ENCODE results near the gene MCAM.
A peak's percentile ranks its signal among the peaks of the same experiment; 100 is the strongest.

Gene MCAM

DNA sequence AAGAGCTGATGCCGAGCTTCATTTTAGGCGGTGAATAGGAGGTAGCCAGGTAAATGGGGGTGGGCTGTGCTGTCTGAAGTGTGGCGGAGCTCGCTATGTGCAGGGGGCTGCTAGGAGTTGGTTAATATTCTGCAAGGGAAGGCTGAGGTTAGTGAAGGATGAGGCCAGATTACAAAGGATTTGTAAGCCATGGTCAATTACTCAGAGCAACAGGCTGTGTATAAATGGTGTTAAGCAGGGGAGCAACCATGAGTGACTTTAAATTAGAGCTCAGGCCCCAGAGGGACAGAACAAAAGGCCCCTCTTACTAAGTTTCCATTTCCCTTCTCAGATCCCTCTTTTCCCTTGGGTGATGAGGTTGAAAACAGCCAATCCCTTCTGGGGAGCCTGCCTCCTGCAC is 7.3 kb upstream of the MCAM start:
- DNase-seq: no peak

DNA sequence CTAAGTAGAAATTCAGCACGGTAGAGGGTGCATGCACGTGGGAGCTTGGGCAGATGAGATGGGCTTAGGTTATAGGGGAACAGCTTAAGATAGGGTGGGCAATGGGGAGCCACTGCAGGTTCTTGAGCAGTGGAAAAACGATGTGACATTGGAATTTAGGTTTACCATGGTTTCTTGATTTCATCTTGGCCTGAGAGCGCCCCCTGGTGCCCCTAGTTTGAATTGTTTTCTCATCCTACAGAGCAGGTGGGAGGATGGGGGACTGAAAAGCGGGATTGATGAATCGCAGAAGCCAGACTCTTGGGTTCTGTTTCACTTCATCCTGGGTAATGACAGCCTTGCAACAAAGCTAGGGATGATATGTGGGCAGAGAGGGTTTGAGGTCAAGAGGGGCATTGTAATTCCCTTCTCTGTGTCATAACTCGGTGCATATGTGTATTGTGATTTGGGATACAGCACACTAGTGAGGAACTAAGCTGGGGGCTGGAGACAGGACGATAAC is 6.7 kb upstream of the MCAM start:
- peak; percentile 24 for DNase-seq

DNA sequence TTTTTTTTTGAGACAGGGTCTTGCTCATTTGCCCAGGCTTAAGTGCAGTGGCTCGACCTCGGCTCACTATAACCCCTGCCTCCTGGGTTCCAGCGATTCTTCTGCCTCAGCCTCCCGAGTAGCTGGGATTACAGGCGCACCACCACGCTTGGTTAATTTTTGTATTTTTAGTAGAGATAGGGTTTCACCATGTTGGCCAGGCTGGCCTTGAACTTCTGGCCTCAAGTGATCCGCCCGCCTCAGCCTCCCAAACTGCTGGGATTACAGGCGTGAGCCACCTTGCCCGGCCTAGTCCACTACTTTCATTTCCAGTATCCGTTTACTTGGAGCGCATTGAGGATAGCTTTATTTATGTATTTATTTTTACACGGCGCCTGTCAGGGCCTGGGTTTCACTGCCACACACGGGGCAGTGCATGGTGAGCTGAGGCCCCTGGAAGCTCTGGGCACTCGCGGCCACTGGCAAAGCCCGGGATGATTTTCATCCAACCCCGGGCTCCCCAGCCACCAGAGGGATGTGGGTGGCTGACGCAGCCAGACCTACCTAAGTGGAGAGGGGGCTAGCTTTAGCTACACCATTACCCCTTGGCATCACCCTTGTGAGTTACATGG is 6.1 kb upstream of the MCAM start:
- no peak for DNase-seq

DNA sequence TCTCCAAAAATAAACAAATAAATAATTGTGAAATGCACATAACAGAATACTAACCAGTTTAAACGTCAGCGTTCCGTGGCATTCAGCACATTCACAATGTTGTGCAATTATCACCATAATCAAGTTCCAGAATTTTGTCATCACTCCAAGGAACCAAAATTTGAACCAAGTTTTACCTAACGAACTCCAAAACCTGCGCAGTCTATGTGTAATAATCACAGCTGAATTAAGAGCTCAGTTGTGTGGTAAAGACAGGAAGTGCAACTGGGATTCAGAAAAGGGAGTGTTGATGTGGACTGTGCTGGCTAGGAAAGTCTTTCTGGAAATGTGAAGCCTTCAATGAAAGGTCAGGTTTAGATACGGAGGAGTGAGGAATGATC is 5.4 kb upstream of the MCAM start:
- no peak for DNase-seq

DNA sequence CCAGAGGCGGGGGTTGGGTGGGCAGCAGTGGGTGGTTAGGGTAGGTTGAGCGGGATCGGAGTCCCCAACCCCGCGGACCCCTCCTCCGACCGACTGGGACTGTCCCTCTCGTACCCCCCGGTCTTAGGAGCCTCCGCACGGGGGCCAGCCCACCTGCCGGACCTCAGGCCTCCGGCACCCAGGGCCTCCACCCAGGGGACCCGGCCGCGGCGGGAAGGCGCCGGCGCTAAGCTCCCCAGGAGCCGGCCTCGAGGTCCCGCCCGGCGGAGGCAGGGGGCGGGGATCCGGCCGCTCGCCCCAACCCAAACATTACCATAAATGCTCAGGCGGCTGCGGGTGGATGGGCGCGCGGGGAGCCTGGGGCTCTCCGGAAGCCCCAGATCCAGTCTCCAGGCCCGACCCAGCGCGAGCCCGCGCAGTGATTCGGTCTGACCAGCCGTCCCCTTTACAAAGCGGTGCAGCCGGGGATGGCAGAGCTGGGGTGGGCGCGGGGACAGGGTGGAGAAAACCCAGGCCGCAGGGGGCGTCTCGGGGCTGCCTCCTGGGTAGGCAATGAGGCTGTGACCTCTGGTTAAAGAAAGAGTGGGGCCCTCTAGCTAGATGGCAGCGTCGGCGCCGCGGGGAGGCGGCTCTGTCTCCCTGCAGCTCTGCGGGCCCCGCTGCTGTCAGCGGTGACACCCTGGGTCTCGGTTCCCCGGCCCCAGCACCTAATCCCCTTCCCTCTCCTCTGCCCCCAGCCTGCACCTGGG is 4.0 kb upstream of the MCAM start:
- no peak for DNase-seq

DNA sequence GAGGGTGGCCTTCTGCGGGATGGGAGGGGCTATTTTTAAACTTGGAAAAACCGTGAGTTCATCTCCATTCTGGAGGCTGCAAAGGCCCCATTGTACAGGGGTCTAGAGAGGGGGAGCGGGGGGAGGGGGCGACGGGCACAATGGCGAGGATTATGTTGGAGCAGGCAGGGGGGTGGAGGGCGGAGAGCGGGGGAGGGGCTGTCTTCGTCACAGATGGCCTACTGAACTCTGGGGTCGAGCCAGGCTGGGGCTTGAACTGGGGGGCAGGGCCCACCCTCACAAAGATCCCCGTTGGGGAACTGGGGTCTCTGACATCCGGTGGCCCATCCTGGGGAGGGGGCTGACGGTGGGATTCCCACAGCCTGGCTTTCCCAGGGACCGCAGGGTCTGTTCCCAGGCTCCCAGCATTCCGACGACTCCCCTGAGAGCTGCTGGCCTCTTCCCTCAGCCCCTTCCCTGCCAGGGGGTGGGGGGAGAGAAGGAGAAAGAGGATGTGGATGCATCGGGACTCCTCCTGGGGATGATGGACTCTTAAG is 3.4 kb upstream of the MCAM start:
- no peak for DNase-seq

DNA sequence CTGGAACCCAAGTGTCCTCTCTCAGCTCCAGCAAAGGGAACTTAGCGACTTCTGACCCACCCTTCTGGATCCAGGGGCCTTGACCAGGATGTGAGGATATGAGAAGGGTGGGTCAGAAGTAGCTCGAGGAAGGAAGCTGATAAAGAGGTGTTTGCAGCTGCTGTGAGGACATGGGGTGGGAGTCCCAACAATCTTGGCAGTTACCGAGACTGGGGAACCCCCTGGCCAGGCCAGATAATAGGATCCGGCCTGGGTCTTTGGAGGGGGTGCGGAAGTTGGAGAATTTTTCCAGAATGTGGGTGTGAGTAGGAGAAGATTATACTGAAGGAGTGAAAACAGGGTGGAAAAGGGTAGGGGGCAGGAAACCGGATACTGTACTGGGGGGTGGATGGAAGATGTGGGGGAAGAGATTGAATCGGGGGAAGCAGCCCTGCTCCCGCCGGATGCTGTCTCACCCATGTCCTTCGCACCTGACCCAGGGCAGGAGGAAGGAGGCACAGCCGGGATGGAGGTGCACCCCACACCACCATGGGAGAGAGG is 2.8 kb upstream of the MCAM start:
- DNase-seq: no peak

DNA sequence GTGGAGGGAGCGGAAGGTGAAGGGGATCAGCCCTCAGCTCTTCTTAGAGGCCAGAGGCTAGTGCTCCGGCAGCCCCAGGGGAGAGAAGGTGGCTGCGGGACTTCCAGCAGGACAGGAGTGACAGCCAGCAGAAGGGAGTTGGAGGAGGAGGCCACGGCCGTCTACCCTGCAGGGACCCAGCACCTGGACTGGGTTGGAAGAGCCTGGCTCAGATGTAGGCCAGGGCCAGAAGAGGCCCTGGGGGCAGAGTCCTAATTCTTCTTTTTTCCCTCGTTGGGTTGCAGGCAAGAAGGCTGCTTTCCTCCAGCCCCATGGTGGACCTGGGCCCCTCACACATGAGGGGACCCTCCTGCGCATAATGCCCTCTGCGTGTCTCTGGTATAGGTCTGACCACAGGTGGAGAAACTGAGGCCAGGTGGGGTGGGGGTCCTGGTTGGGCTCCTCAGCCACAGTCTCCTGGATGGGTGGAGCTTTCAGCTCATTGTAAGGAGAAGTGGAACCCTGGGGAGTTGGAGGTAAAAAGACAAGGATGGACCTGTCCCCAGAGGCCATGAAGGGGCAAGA is 2.3 kb upstream of the MCAM start:
- DNase-seq: no peak

DNA sequence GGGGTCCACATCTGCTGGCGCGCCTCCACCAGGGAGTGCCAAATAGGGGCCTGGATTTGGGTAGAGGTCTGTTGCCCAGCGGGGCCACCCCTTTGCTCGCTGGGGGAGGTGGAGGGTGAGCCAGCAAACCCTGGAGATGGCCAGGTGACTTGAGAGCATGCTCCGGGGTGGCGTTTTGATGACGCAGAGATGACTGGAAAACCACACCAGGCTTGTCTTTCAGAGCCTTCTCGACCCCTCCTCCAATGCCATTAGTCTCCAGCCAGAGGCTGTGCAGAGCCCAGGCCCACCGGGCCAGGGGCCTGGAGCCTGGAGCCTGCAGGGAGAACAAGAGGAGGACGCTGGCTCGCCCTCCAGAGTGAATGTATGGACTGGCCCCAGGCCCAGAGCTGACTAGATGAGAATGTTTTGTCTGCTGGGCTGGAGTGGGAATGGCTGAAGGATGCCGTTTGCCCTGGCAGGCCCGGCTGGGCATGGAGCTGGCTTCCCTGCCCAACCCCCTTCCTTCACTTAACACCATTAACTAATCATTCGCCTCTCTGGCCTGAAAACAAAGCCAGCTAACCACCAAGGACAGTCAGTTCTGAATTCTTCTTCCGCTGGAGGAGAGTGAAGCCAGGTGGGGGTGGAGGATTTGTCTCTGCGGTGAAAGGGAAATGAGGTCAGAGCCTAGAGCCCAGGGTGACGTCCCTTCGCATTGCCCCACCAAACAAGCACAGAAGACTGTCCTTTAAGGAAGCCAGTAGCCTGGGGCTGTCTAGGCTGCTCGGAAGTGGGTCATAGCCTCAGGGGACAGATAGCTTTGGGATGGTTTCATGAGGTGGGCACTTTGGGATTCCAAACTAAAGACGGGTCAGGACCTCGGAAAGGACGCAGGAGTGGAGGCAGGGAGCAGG is 1.6 kb upstream of the MCAM start:
- no peak for DNase-seq

DNA sequence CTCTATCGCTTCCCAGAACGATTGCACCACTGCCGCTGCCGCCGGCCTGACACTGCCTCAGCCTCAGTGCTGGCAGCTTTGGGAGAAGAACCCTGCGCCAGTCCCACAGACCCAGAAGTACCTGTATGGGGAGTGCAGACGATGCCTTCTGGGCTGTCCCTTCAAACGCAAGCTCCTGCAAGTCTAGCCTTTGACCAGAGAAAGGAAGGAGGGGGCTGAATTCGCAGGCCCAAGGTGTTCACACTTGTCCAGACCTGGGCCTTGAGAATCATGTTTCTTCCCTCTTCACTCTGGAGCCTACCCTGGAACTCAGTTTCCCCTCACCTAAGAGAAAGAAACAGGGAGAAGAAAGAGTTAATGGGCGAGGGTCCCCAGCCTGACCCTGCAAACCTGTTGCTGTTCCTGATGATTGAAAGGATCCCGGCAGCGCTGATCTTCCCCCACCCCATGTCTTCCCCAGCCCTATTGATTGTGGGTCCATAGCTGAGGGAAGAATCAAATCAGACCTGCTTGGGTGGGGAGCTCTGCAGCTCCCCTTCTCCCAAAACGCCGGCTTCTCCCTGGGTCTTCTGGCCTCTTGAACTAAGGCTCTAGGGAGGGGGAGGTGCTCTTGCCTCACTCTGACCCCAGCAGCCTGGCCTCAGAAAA is 786 bp upstream of the MCAM start:
- DNase-seq: no peak

DNA sequence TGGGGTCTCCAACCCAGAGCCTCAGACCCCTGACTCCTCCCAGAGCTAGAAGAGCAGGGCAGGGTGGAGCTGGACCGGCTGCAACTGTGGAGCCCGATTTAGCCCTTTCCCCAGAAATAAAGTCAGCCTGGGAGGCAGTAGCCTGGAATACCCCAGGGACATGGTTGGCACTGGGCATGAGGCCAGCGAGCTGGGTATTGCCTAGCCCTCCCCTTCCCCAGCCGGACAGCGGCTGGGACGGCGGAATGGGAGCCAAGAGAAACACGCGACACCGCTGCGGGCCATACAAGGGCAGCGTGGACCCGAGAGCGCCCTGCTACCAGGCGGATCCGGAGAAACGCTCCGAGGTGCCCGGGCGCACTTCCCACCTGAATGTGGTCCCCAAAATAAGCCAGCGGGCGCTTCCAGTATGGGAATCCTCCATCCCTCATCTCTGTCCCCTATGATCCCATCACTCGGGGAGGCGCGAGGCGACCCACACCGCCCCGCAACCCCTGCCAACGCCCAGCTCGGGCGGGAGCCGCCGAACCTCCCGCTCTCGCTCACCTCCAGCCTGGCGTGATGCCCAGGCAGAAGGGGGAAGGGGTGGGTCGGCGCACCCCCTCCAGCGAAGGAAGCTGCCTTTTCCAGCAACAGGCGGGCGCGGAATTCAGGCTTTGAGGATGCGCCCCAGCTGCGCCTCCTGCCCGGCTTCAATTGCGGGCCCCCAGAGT is 758 bp downstream of the MCAM start:
- DNase-seq: peak; percentile 21

DNA sequence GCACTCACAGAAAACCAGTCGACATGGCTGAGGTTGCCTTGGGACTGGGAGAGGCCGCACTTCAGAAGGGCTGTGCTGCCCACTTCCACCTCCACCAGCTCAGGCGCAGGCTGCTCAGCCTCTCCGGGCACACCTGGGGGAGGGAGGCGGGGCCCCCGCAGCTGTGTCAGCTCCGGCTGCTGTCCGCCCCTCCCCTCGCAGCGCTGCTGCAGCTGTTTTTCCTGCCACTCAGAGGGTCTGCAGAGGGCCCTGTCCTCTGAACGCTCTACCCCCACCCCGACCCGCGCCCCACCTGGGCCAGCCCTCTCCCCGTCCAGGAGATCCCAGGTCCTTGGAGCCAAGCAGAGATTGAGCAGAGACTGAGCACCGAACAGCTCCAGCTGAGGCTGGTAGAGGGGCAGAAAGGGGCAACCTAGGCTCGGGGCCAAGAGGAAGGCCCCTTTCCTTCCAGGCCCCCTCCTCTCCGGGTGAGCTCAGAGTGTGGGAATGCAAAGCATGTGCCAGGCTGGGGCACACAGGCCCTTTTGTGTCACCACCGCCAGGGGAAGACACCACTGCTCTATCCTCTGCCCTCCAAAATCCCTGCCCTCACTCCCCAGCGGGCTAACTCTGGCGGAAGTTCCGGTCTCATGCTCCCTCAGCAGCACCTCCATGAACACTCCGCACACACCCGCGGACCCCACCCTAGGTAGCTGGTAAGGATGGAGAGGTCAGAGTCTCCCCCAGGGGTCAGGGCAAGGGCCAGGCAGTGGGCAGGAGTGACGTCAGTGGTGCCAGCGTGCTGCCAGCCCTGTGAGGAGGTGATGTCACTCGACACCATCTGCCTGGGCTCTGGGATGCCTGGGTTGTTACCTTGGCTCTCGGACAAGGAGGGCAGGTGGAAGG is 1.6 kb downstream of the MCAM start:
- no peak for DNase-seq

DNA sequence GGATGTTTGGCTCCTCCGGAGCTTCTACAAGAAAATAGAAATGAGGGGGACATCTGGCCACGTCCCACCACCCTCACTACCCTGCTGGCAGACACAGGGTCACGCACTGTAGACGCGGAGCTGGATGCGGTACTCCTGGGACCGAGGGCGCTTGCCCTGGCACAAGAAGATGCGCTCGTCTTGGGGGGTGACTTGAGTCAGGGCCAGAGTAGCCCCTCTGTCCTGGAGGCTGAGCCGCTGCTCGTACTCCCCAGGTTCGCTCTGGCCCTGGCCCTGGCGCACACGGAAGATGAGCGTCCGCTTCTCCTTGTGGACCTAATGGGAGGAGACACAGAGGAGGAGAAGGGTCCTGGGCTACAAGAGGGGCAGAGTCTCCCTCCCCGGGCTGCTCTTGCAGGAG is 2.2 kb downstream of the MCAM start:
- no peak for DNase-seq

DNA sequence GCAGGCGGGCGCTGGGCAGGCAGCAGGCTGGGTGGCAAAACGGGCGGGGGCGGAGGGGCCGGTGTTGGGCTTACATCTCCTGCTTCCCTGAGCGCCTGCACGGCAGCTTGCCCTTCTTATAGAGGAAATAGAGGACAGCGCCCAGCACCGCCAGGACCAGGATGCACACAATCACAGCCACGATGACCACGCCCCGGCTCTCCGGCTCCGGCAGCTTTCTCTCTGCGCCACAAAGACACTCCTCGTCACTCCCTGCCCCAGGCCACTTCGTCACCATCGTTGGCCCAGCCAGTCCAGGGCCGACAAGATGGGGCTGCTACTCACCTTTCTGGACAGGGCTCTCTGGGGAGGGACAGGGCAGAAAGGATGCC is 6.3 kb downstream of the MCAM start:
- no peak for DNase-seq

DNA sequence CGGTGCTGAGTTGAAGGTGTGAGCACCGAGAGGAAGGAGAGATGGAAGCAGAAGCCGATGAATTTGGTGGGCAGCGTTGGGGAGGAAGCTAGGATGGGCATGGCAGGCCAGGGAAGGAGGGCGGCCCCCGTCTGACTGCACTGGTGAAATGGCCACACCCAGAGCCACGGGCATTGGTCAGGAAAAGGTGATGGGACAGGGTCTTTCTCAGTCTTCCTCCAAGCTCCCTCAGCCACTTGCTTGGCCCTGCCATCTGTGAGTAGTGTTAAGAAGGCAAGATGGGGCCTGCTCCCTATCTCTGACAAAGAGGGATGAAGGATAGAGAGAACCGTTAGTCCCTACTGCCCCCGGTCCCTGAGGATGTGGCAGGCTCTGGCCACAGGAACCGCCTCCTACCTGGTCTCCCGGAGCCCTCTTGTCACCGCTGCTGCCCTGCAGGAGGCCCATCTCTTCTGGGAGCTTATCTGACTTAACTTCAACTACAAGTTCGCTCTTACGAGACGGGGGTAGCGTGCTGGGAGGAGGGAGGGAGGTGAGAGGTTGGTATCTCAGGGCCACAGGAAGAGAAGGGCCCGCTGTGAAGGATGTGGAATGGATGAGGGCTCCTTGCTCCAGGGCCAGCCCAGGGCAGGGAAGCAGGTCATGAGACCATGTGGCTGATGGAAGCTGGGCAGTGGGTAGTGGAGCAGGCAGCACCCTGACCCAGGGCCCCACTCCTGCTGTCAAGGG is 6.8 kb downstream of the MCAM start:
- DNase-seq: no peak

DNA sequence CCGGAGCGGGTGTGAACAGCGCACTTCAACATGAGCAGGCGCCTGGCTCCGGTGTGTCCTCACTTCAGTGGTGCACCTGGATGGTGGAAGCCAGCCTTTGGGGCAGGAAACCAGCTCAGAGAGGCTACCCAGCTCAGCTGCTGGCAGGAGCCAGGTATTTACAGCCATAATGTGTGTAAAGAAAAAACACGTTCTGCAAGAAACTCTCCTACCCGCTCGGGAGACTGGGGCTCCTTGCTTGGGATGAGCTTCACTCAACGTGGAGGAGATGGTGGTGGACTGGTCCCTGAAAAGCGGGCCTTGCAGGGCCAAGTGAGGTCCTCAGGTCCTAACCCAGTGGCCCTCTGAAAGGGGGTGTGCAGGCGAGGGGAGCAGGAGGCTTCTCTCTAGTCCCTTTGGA is 7.5 kb downstream of the MCAM start:
- DNase-seq: no peak

DNA sequence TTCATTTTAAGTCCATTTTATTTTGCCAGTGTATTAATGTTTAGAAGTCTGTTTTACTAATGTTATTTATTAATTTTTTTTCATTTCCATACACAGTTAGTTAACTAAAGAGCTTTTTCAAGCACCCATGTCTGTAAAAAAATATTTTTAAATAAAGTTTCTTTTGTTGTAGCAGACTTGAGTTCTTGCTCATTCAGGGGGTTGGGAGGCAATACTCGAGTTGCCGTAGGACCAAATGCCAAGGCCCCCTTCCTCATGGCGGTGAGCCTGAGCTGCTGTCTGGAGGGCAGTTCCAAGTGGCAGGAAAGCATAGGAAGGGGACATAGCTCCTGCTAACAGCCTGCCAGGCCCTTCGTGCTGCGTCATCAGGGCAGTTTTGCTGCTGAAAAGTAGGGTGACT is 9.0 kb downstream of the MCAM start:
- no peak for DNase-seq

DNA sequence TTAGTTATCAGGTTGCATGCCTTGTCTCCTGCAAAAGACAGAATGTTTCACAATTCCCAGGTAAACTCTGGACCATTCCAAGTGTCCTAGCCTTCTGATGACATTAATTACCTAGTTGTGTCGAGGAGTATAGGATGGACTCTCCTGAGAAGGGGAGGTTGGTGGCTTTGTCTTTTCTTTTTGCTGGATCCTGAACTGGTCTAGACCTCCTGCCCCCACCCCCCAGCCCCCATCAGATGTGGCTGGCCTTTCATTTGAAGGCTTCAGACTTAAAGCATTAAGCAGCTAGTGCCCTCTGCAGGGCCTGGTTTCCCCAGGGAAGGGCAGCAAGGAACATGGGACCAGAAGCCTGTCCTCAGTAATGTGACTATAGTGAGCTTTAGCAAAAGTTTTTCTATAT is 9.7 kb downstream of the MCAM start:
- DNase-seq: no peak

DNA sequence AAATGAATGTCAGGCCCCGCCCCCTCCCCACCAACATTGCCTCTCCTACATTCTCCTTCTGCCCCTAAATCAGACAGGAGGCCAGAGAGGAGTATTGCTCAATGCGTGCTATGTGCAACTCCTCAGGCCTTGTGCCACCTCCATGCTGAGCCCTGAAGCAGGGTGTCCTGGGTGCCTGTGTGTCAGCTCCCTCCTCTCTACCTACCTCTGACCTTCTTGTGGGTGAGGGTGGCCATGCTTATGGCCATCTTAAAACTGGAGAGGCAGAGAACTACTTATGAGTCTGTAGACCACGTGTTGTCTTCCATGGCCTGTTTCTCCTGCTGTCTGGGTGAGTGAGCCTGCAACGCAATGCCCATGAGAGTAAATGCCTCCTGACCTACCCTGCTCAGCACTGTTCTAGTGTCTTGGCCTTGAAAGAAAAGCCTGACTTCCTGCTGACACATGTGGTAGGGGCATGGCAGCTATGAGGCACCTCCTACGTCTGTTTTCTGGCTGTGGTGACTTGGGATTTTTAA is 10.5 kb downstream of the MCAM start:
- no peak for DNase-seq
